Esophagus squamous epithelium (tissue), 4 donors: ENCODE results near the gene CNOT1.

ENCODE experiments used
- CTCF ChIP-seq, 6 experiments: fragments of 450-650 bp in 4 of 6; fragments of 200-600 bp in 2 of 6; sonication (generic) in 2 of 6; IDR thresholded peaks; one replicate each; pipeline ENCODE4 v1.5.1; 2016 to 2019; ENCODE audit warnings: antibody characterized with exemption in 6 of 6, mild to moderate bottlenecking in 4 of 6, moderate library complexity in 4 of 6
- POLR2A ChIP-seq, 4 donors: fragments of 450-650 bp; IDR thresholded peaks; one replicate each; pipeline ENCODE4 v1.6.1; 2017; ENCODE audit warnings: antibody characterized with exemption in 4 of 4, mild to moderate bottlenecking in 4 of 4, moderate library complexity in 3 of 4

- TF ChIP-seq CTCF (IDR thresholded peaks at IDR 0.05): no peak
- no peak for TF ChIP-seq POLR2A (IDR thresholded peaks at IDR 0.05)
Observed at GRCh38 chr16:58582971-58583765, 46.5 kb downstream of the CNOT1 start.
